ENCODE measurements around the gene FN1.

- TF ChIP-seq CTCF (IDR thresholded peaks at IDR 0.05) (no peak), POLR2A (IDR thresholded peaks at IDR 0.05) (no peak)
These were observed 11.8 kb downstream of the FN1 start for GRCh38 chr2:215423928-215424540.
